ENCODE measurements around the gene CRIP2.

CRIP2 gene

DNA sequence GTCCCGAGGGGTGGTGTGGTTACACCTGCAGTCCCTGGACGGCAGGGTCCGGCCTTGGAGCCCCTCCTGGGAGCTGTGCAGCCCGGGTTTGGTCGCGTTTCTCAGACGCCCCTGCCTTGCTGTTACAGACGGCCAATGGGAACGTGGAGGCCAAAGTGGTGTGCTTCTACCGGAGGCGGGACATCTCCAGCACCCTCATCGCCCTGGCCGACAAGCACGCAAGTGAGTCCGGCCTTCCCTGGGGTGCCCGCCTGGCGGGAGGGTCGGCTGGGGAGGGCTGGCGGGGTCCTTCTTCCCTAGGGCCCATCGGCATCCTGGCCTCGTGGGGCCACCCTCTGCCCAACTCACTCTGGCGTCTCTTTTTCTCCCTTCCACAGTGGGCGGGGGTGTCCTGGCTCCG, 29.3 kb upstream of the CRIP2 start:
- no peak for DNase-seq

DNA sequence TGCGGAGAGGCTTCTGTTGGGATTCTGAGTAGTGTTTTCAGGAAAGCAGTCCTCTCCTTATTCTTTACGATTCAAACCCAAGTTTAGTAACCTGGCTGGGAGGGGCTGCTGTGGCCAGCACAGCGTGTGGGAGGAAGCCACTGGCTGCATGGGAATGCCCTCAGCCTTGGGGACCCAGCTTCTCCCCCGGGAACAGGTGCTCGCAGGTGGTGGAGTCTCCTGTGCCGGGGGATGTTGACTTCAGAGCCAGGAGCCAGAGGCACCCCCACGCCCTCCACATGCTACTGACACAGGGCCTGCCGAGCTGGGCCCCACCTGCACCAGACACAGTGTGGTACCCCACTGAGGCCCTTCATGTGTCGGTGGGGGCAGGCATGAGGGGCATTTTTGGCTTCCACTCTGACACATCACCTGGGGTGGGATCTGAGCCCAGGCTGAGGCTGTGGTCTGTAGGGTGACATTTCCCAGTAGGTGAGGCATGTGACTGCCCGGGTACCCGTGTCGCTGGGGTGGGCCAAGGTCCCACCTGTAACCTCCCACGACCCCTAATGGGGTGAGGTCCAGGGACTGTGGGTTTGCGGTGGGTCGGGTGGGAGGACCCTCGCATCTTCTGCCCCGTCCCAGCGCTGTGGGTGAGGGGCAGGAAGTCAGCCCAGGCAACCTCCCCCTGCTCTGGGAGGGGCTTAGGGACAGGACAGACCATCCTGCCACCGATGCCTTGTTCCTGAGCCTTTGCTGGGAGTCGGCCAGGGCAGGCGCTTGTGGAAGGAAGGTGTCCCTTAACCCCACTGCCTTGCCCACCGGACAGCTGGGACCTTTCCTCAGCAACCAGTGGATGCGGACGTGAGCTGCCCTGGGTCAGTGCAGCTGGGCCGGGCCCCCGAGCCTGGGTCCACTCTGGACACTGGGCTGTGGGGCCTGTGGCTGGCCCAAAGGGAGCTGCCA, 28.4 kb upstream of the CRIP2 start:
- no peak for DNase-seq

DNA sequence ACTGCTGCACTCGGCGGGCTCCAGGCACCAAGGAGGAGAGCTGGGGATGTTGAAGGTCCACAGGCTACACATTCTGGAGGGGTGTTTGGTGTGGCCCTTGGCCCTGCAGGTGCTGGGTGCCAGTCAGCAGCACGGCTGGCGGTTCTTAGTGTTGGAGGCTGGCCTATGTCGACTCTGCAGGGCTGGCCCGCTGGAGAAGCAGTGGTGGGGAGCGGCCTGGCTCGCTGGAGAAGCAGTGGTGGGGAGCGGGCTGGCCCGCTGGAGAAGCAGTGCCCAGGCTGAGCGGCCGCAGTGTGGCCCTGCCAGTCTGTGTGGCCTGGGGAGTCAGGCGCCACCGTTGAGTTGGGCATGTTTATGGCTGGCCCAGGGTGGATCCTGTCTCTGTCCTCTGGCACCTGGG, 27.6 kb upstream of the CRIP2 start:
- no peak for DNase-seq

DNA sequence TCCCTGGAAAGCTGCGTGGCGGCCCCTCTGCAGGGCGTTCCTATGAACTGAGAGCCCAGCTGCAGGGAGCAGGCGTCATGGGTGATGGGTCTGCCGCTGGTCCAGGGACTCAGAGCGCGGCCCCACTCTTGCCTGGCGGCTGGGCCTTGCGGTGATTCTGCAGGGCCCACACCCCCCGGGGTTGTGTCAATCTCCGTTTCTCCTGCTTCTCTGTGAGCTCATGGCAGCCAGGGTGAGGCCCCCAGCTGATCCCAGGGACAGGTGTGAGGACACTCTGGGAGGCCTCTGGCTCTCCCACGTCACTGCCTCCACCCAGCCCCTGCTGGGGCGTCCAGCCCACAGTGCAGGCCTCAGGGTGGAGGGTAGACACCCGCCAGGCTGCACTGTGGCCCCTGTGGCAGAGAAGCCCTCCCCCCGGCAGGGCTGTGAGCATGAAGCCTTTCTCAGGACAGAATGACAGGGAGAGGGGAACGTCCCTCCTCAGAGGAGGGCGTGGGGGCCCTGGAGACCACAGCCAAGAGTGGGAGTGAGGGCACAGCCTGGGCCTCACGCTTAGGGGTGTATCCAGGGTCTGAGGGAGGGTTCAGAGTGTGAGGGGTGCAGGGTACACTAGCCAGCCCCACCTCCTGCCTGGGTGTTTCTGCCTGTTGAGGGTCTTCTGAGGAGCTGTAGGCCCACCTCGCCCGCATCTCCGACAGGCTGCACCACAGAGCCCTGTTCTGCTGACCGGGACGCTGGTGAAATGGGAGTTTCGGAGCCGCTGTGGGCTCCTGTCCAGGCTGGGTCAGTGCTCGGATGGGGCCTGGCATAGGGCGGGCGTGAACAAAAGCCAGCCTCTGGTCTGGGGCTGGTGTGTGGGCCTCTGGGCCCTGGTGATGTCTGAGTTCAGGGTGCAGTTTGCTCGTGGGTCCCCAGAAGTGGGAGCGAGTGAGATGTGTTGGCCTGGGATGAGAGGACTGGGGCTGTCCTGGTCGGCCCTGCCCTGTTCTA, 26.7 kb upstream of the CRIP2 start:
- DNase-seq: no peak

DNA sequence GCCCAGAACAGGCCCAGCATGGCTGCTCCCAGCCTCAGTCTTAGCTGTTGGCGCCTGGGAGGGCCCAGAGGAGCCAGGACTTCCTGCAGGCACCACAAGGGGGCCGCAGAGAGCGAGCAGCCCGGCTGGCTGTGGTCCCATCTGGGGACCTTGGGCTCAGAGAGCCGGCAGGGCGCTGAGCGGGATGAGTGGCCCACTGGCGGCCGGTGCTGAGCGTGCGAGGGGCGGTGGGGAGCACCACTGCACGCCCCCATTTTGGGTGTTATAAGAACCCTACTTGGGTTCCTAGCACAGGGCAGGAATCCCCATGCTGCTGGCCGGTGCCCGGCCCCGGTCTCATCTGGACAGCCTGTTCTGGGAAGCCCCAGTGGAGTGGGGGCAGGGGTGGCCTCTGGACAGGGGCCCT, 25.9 kb upstream of the CRIP2 start:
- peak; percentile 80 for DNase-seq

DNA sequence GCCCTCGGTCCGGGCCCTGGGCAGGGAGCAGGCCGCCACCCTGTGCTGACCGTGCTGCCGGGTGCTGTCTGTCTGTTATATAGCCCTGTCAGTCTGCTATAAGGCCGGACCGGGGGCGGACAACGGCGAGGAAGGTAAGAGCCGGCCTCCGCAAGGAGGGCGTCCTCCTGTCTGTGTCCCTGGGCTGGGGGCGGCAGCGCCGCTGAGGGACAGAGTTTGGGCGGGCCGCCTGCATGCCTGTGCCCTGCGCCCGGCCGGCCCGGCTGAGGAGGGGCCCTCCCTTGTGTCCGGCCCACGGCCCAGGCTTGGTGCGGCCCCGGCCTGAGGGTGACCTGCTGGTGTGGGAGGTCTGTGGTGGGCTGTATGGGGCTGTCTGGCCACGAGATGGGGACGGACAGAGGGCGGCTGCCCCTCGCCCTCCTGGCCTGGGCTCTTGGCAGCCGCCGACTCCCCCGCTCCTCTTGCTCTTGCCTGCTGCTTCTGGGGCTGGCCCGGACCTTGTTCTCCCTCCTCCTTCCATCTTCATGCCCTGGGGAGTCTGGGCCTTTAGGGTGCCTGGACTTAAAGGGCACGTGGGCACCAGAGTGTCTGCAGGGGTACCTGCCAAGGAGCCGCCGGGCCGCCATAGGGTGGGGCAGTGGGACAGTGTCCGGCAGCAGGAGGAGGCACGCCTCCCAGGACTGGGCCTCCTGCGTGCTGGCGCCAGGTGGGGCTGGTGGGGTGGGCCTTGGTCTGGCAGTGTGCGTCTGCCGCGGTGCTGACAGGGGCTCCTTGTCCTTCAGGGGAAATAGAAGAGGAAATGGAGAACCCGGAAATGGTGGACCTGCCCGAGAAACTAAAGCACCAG, 25.1 kb upstream of the CRIP2 start:
- no peak for DNase-seq

DNA sequence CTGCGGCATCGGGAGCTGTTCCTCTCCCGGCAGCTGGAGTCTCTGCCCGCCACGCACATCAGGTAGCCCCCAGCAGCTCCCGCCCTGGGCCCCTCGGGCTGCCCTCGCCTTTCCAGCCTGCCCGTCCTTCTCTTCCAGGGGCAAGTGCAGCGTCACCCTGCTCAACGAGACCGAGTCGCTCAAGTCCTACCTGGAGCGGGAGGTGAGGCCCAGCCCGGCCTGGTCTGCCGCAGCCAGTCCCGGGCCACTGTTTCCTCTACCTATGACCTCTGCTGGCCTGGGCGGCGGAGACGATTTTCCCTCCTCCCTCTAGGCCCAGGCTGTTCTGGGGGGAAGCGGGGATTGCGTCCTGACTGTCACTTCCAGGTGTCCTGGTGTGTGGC, 24.5 kb upstream of the CRIP2 start:
- DNase-seq: no peak

DNA sequence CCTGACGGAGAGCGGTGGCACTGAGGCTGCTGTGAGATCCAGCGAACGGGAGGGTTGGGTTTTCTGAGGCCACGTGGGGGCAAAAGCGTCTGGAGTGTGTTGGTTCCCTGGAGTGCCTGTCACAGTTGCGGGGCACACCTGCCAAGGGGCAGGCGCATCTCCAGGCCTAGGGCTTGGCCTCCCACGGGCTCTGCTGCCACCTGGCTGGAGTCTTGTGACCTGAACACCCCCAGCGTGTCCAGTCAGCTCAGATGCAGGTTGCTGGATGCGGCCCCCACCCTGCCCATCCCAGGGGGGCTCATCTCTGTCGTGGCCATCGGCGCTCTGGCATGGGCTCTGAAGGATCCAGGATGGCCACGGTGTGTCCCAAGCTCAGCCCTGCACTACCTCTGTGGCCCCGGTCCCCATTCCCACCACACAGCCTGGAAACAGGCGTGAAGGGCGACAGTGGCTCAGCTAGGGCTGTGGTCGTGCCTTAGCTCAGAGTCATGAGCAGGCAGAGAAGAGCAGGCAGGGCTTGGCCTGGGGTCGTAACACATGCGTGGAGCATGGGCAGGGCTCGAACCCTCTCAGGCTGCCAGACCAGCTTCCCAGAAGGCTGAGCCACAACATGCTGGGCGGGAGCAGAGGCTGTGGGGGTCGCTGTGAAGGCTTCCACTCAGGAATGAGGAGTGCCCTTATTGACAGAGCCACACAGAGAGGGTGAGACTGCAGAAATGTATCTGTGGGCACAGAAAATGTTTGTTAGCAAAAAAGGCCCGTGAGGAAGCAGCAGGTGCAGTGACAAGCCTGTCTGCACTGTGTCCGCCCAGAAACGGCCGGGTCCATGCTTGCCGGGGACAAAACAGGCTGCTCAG, 23.5 kb upstream of the CRIP2 start:
- no peak for DNase-seq

DNA sequence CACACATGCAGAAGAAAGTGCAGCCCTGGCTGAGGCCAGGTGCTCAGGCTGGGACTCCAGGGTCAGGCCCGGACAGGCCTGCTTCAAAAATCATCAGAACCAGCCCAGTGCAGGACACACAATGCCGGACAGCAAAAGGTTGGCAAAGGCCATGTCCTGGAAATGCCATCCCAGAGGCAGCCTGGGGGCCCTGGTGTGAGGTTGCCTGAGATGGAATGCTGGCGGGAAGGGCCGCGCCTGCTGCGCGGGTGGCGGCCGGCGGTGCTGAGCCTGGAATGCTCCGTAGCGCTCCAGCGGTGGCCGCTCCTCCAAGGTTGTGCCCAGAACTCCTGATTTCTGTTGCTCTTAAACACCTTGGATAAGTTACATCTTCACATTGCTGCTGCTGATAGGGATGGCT, 21.7 kb upstream of the CRIP2 start:
- DNase-seq: no peak

DNA sequence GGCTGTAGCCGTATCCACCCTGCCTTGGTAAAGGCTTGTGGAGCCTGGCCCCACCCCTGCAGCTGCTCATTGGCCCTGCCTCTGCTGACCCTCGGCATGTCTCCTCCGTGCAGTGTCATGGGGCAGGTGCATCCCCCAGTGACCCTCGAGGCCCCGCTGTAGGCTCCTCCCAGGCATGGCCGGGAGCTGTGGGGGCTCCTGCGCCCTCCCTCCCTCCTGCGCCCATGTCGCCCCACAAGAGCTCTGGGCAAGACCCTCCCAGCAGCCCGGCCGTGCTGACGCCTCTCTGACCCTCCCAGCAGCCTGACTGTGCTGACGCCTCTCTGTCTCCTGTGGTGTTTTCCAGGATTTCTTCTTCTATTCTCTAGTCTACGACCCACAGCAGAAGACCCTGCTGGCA, 20.8 kb upstream of the CRIP2 start:
- DNase-seq: no peak

DNA sequence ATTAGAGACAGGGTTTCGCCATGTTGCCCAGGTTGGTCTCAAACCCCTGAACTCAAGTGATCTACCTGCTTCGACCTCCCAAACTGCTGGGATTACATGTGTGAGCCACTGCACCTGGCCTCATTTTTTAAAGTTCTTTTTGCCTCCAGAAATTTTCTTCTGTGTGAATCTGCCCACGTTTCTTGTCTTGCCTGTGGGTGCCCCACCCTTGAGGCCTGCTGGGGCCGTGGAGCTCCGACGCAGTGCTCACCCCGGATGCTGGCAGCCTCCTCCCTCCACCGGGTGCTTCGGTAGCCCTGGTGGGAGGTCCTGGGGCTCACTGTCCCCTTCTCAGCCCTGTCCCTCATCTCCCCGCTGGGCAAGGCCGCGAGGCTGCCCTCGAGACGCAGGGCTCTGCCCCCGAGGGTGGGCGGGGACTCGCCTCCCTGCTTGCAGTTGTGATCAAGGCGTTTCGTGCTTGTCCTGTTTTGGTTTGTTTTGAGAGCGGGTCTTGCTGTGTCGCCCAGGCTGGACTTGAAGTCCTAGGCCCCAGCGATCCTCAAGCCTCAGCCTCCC, 19.5 kb upstream of the CRIP2 start:
- DNase-seq: no peak

DNA sequence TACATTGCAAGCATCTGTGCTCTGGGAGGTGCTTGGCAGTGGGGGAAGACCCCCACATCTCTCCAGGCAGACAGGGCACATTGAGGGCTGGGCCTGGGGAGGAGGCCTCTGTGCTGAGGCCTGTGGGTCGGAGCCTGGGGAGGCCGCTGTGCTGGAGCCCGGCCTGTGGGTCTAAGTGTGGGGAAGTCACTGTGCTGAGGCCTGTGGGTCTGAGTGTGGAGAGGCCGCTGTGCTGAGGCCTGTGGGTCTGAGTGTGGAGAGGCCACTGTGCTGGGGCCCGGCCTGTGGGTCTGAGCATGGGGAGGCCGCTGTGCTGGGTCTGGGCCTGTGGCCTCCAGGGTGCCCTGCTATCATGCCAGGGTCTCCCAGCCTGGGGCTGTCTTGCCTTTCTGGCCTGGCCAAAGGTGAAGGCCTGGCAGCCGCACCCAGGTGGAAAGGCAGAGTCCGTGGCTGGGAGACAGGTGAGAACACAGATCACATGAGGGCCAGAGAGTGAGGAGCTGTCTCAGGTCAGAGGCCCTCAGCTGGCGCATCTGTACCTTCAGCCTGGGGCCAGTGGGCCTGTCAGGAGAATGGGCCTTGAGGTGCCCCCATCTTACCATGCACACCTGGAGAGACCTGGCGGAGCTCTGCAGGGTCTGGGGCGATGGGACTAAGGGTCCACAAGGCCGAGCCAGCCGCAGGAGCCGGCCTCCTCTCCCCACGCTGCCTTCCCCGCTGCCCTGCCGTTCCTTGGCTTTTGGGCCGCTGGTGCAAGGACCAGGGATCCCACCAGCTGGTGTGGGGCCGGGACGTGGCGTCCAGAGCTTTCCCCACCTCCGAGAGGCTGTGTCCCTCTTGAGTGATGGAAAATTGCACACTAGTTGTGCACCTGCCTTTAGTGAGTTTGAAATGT, 18.6 kb upstream of the CRIP2 start:
- no peak for DNase-seq

DNA sequence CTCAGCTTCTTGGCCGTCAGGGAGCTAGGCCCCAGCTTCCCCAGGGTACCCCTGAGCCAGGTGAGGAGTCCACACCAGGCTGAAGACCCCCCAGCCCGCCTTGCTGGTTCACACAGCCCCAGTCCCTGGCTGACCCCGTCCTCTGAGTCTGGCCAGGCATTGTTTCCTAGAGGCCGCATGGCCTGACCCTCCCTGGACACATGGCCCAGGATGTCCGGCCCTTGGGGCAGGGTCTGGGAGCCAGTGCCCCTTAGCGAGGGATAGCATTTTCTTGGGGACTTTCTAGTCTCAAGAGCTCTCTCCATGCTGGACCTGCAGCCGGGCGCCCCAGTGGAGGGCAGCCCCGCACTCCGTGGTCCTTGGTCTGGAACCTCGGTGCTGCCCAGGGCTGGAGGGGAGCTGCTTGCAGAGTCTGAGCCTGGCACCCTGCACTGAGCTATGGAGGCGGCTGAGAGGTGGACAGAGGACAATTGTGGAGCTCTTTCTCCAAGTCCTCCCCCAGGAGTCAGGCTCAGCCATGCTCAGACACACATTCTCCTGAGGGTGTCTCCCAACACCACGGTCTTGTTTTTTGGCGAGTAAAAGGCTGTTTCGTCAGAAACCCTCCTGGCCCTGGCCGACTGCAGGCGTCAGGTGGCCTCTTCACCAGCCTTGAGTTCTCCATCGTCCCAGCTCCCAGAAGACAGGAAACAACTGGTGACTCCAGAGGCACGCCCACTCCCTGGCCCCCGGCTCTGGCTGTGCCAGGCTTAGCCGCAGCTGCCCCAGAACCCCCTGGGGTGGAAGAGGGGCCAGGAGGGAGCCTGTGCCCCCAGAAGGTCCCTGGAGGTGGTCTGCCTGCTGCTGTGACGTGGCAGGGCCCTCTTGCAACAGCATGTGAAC, 17.6 kb upstream of the CRIP2 start:
- DNase-seq: no peak

DNA sequence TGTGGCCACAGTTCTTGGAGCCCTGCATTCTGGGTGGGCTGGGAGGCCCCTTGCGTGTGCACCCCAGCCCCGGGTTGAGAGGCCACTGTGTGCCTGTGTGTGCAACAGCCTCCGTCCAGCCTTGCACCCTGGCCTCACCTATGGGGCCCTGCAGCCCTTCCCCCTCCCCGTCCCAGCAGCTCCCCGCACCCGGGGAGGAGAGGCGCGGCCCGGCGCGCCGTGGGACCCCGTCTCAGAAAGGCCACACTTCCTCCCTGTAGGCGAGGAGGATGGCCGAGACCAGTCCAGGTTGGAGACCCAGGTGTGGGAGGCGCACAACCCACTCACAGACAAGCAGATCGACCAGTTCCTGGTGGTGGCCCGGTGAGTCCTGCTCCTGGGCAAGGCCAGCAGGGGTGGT, 16.6 kb upstream of the CRIP2 start:
- DNase-seq: no peak

DNA sequence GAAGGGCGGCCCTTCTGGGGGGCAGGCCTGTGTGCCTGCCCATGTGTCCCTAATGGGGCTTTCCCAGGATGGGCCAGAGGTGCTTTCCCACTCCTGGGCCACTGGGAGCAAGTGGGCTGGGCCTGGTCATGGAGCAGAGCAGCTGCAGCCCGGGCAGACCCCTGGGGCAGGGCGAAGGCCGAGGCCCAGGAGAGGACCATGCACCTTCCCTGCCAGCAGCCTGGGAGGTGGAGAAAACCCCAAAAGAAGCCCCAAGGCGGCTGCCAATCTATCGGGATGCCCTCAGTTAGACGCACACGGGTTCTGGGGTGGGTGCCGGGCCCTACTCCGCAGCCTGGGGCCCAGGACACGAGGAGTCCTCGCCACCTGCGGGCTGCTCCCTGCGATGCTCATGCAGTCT, 16.1 kb upstream of the CRIP2 start:
- no peak for DNase-seq

DNA sequence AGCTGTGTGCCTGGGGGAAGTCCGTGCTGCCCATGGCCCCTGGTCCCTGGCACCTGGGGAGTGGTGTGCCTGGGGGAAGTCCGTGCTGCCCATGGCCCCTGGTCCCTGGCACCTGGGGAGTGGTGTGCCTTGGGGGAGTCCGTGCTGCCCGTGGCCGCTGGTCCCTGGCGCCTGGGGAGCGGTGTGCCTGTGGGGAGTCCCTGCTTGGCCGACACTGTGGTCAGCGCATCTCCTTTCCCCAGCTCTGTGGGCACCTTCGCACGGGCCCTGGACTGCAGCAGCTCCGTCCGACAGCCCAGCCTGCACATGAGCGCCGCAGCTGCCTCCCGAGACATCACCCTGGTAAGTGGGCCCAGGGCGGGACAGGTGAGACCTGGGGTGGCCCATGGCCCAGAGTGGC, 14.5 kb upstream of the CRIP2 start:
- DNase-seq: no peak

DNA sequence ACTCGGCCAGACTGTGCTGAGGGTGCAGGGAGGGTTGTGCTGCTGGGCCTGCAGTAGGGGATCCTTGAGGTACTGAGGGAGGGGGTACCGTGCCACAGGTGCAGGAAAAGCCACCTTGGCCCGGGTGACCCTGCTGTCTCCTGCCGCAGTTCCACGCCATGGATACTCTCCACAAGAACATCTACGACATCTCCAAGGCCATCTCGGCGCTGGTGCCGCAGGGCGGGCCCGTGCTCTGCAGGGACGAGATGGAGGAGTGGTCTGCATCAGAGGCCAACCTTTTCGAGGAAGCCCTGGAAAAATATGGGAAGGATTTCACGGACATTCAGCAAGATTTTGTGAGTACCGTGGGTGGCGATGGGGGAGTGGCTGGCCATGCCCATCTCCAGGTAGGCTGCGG, 14.0 kb upstream of the CRIP2 start:
- no peak for DNase-seq

DNA sequence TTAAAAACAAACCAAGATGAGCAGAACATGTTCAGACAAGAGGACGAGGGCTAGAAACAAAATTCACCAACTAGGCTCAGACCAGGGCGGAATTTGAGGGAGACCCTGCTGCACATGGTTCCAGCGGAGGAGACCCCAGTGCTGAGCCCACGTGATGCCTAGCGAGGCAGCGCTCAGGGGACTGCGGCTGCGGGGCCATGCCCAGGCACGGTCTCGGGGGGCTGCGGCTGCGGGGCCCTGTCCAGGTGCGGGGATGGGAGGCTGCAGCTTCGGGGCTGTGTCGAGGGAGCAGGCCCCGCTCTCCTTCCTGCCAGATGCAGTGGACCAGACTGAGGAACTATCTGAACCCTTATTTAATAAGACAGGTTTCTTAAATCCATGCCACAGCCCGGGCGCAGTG, 12.7 kb upstream of the CRIP2 start:
- DNase-seq: no peak

DNA sequence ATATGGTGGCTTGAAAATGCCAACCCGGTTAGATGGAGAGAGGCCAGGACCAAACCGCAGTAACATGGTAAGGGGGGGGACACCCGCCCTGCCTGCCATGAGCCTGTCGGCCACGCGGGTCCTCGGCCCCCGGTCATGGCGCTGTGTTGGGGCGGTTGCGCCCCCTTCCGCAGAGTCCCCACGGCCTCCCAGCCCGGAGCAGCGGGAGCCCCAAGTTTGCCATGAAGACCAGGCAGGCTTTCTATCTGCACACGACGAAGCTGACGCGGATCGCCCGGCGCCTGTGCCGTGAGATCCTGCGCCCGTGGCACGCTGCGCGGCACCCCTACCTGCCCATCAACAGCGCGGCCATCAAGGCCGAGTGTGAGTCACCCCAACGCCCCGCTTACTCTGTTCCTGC, 10.1 kb upstream of the CRIP2 start:
- DNase-seq: no peak
